GM18502 (cell line): ENCODE results near the gene NIPBL.
"Not testable (repeated sequence)": the region's sequence is repeated elsewhere in the genome, so short reads cannot be mapped to it uniquely, and the experiment has no call there.

Source experiments
- ATAC-seq: cut with Tn5 transposase; IDR thresholded peaks from one replicate; pipeline ENCODE4 v1.9.1; 2021; ENCODE audit warnings: mild to moderate bottlenecking; ENCODE audit not compliant: unreplicated experiment, poor library complexity

Gene NIPBL

DNA sequence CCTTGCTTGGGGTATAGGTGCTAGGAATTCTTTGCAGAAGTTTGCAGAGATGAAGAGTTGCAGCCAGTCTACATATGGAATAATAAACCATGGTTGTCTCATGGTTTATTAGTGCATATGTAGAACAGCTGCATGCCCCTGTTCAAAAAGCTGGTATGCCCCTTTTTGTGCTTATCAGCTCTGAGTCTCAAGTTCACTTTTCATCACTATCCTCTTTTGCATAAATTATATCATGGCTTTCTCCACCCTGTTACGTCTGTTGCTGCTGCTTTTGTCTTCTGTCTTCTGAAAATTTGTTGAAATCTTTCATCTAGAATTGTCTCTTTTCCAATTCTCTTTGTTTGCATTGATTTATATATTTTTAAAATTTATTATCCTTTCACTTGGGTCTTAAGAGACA is 200.6 kb downstream of the NIPBL start:
- ATAC-seq: no peak

DNA sequence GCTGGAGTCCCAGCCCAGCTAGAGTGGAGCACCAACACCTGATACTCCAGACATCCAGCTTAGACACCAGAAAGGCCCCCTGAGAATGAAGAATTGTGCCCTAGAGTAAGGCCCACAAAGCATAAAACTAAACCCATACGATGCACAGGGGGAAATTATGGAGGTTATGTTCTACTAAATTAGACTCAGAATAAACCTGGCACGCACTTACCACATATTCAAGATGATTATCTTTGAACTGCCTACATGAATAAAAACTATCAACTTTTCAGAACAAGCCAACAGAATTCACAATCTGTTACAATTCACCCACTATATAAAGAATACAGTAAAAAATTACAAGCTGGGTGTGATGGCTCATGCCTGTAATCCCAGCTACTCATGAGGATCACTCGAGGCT is 204.1 kb downstream of the NIPBL start:
- no peak for ATAC-seq

GRCh38 chr5:37082977-37083376 is 206.4 kb downstream of the NIPBL start:
- not testable (repeated sequence) for ATAC-seq

- ATAC-seq: not testable (repeated sequence)
These were observed 209.5 kb downstream of the NIPBL start for GRCh38 chr5:37086026-37086425.

GRCh38 chr5:37086466-37087173 is 210.1 kb downstream of the NIPBL start:
- ATAC-seq: no peak

DNA sequence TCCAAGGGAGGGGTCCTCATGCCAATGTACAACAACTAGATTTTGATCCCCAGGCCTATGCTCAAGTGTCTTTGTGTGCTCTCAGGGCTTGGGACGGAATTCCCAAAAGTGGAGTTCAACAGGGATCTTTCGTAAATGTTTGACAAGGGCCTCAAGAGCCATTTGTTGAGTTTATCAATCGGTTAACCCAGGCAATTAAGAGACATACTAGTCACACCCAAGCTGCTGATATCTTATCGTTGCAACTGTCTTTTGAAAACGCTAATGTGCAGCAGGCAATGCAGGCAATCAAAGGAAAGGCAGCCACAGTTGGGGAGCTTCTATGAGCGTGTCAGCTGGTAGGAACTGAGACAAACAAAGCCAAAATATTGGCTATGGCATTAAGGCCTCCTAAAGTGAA is 211.4 kb downstream of the NIPBL start:
- no peak for ATAC-seq

DNA sequence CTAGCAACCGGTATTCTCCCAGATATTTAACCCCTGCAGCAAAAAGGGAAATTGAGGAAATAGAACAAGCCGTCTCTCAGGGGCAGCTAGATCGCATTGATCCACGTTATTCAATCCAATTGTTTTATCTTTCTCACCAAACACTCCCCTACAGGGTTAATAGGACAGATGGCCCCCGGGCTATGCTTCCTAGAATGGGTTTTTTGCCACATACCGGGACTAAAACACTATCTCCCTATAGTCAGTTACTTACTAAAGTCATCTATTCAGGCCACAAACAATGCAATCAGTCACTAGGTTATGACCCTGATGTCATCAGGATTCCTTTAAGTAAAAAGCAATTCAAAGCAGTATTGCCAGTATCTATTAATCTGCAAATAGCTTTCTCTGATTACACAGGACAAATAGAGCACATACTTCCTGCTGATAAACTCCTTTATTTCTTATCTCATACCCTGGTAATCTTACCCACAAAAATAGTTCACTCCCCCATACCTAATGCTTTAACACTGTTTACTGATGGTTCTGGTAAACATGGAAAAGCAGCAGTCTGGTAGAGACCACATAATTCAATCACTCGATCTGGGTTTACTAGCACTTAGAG is 213.7 kb downstream of the NIPBL start:
- ATAC-seq: no peak

DNA sequence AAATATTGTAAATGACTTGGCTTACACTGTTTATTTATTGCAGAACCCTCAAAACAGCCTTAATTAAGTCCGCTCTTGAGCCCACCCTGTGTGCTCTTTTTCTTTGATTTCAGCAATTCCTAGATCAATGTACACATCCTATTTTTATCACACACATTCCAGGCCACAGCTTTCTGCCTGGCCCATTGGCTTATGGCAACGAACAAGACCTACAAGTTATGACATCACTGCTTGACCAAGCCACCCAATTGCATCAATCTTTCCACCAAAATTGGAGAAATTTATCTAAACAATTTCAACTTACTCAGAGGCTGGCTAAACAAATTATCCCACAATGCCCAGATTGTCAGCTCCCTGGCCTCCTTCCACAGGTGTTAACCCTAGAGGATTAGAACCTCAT is 214.2 kb downstream of the NIPBL start:
- ATAC-seq: no peak

DNA sequence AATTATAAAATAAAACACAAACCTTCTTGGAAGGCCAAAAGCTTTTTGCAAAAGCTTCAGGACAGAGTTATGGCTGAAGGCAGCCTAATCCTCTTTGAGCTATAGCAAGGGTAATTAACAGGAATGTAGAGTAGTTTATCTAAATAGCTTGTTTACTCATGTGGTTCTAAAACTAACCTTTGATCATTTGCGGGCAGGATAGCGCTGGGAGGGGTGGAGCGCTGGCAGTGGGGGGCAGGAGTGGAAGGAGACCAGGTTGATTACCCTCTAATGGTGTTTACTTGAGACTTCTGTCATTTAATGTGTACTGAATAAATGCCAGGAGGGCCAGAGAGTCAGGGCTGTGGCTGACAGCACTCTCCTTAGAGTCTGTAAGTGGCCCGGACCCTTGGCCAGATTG is 217.2 kb downstream of the NIPBL start:
- ATAC-seq: not testable (repeated sequence)

- ATAC-seq: not testable (repeated sequence)
These were observed 222.7 kb downstream of the NIPBL start for GRCh38 chr5:37099267-37099666.

DNA sequence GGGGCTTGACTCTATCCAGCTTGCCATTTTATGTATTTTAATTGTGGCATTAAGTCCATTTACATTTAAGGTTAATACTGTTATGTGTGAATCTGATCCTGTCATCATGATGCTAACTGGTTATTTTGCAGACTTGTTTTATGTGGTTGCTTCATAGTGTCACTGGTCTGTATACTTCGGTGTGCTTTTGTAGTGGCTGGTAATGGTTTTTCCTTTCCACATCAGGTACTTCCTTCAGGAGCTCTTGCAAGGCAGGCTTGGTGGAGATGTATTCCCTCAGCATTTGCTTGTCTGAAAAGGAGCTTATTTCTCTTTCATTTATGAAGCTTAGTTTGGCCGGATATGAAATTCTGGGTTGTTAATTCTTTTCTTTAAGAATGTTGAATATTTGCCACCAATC is 226.7 kb downstream of the NIPBL start:
- no peak for ATAC-seq

DNA sequence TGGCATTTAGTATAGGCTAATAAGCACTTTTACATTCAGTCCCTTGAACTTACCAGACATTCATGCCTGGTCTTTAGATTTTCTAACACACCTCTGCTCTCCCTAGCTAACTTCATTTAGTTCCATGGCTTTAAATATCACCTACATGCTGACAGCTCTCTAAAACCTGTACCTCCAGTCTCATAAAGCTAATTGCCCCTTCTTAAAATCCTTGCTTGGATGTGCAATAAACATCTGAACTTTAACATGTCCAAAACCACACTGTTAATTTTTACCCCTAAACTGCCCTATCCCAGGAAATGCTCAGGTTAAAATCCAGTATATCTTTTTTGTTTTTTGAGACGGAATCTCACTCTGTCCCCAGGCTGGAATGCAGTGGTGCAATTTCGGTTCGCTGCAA is 232.8 kb downstream of the NIPBL start:
- no peak for ATAC-seq

DNA sequence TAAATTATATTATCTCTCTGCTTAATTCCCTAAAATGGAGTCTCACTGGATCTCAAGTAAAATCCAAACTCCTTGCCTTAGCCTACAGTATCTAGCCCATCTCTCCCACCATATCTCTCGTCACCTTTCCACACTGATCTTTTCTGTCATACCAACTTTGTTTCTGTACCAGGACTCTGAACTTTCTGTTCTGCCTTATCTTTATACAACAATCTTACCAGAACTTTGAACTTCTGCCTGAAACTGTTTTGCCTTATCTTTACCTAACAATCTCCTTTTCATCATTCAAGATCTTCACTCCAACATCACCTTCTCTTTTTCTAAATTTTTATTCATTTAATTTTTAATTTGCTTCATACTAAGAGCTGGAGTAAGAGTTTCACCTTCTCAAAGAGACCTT is 233.6 kb downstream of the NIPBL start:
- ATAC-seq: no peak

DNA sequence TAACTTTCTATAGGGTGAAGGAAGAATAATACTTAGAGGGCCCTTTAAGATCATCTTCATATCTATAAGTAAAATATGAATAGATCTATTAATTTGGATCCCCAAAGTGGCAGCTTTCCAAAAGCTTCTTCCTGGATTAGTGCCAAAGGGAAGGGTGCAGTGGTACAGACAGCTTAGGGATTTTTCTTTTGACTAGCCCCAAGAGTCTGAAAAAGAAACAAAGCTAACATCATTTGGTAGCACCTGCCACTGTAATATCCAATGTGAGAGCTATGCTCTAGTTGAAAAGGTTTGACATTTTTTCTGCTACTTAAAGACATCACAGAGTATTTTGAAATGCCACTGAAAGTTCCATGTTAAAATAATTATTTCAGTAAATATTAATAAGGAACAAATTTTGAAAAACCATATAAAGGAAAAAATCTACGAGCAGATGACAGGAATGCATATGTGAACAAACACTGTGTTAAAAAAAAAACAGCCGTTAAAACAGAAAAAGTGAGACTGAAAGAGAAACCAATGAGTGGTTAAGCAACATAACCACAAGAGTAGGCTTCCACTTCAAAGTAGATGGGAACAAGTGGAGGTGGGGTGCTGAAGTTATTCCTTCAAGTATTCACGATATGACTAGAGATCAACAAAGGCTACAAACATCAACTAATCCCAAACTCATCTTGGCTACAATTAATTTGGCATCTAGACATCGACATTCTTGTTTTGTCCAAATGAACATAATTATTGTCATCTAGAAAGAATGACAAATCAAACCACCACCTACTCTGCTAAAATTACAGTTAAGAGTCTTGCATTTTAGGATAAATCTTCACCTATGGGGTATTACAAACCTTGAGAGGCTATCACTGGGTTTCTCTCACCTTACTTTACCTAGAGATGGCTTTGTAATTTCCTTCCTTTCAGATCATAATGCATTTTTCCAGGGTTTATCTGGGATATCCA is 235.1 kb downstream of the NIPBL start:
- ATAC-seq: peak; percentile 92

GRCh38 chr5:37112383-37112991 is 235.9 kb downstream of the NIPBL start:
- ATAC-seq: peak; percentile 37
